LNCAP (cell line): Measurements from ENCODE around the gene LRRC71.

Source experiments
- CTCF ChIP-seq: fragments of 450-650 bp; IDR thresholded peaks from 2 replicates; pipeline ENCODE4 v1.5.1; 2017; ENCODE audit warnings: mild to moderate bottlenecking

Gene LRRC71

GRCh38 chr1:156980551-156980950 is 60.1 kb downstream of the LRRC71 start:
- no peak for TF ChIP-seq CTCF
